CD4-positive, alpha-beta T cell treated with Interleukin-6 at 100 ng/mL for 8 hours (primary cell): Measurements from ENCODE around the gene AKR1A1.

Source experiments
- DNase-seq: peaks from one replicate; pipeline ENCODE4 v3.0.0-alpha.2; 2020; ENCODE audit warnings: mixed read lengths, low spot score

The AKR1A1 gene

GRCh38 chr1:45617618-45618017 lies 67.0 kb downstream of the AKR1A1 start:
- DNase-seq = no peak

- no peak for DNase-seq
Measured at GRCh38 chr1:45619149-45619921, 68.7 kb downstream of the AKR1A1 start.
